GM19099 (cell line): Measurements from ENCODE around the gene RERE.

Experiments used
- POLR2A ChIP-seq: IDR thresholded peaks from 3 replicates; pipeline ENCODE4 v1.6.1; 2011; ENCODE audit warnings: low read depth; ENCODE audit not compliant: insufficient read length; ENCODE audit errors: extremely low read depth

The RERE gene

GRCh38 chr1:8684590-8684989 is 132.8 kb downstream of the RERE start:
- no peak for TF ChIP-seq POLR2A

- TF ChIP-seq POLR2A: no peak
Measured at GRCh38 chr1:8682573-8682972, 134.9 kb downstream of the RERE start.

GRCh38 chr1:8681911-8682310 is 135.5 kb downstream of the RERE start:
- no peak for TF ChIP-seq POLR2A

GRCh38 chr1:8680664-8681650 is 136.5 kb downstream of the RERE start:
- no peak for TF ChIP-seq POLR2A

- TF ChIP-seq POLR2A: no peak
Measured at GRCh38 chr1:8679929-8680663, 137.3 kb downstream of the RERE start.

- no peak for TF ChIP-seq POLR2A
Measured at GRCh38 chr1:8679395-8679800, 138.0 kb downstream of the RERE start.

- TF ChIP-seq POLR2A: no peak
Measured at GRCh38 chr1:8678673-8679394, 138.6 kb downstream of the RERE start.

- no peak for TF ChIP-seq POLR2A
Measured at GRCh38 chr1:8677782-8678181, 139.7 kb downstream of the RERE start.

GRCh38 chr1:8676813-8677212 is 140.6 kb downstream of the RERE start:
- TF ChIP-seq POLR2A: no peak

- no peak for TF ChIP-seq POLR2A
Measured at GRCh38 chr1:8676072-8676471, 141.4 kb downstream of the RERE start.

- no peak for TF ChIP-seq POLR2A
Measured at GRCh38 chr1:8674912-8675311, 142.5 kb downstream of the RERE start.

GRCh38 chr1:8674481-8674880 is 143.0 kb downstream of the RERE start:
- no peak for TF ChIP-seq POLR2A

GRCh38 chr1:8671306-8671917 is 146.0 kb downstream of the RERE start:
- TF ChIP-seq POLR2A: no peak

- TF ChIP-seq POLR2A: no peak
Measured at GRCh38 chr1:8670371-8670818, 147.0 kb downstream of the RERE start.
